HCT116 (cell line): ENCODE measurements around the gene LRRC7. TPM values are rescaled to one million over a fixed set of nuclear protein-coding genes. Genes with fewer than 3 reads are reported as not detected.

Experiments used
- ATAC-seq: fragments of 200-7000 bp; cut with Tn5 transposase; 2 replicates; pipeline ENCODE4 v1.9.1; 2020; ENCODE audit warnings: mild to moderate bottlenecking, moderate library complexity
- BruUV-seq: library from RNA; stranded (reverse); fragments of 400-500 nt; replicated peaks from 2 replicates; lab custom pipeline; 2021; lab: Mats Ljungman, UMichigan
- CTCF ChIA-PET: fragments of 300-600 bp; sonication (Branson Sonifier 250); formaldehyde crosslinking; loops from one replicate; lab custom pipeline; 2021; ENCODE audit warnings: antibody characterized with exemption; lab: Charles Lee
- POLR2A ChIA-PET: fragments of 300-600, 350-600 bp; sonication (Branson Sonifier 250); formaldehyde crosslinking; loops from one replicate; lab custom pipeline; 2021; ENCODE audit warnings: antibody characterized with exemption; lab: Charles Lee
- RAD21 ChIA-PET, 2 experiments: fragments of 300-600 bp; sonication (Branson Sonifier 250); formaldehyde crosslinking; loops; one replicate each; lab custom pipeline; 2023; ENCODE audit warnings: low total read pairs in 2 of 2; ENCODE audit not compliant: uncharacterized antibody in 2 of 2, unreplicated experiment in 2 of 2, low non-redundant PET in 1 of 2; lab: Charles Lee
- DNase-seq: peaks from one replicate; pipeline ENCODE4 v3.0.0-alpha.2; 2010; ENCODE audit warnings: low read depth, low spot score
- H2AFZ ChIP-seq: fragments of 200-600 bp; shearing (Covaris generic), sonication (generic); 2 replicates; pipeline ENCODE4 v1.6.1; 2017; ENCODE audit warnings: low read depth, mixed run types, mixed read lengths, antibody characterized with exemption, low read length; ENCODE audit not compliant: poor library complexity, severe bottlenecking
- H3K27ac ChIP-seq: 2 replicates; pipeline ENCODE4 v1.5.1; 2012; ENCODE audit warnings: low read depth, low read length
- H3K27me3 ChIP-seq: fragments of 200-600 bp; sonication (generic); 2 replicates; pipeline ENCODE4 v1.6.1; 2016; ENCODE audit warnings: mixed run types, low read length, mixed read lengths; ENCODE audit not compliant: insufficient read depth
- H3K36me3 ChIP-seq, 2 experiments: fragments of 200-500 bp in 1 of 2; fragments of 200-600 bp in 1 of 2; sonication (Bioruptor generic) in 1 of 2; sonication (generic) in 1 of 2; 2 replicates each; pipeline versions ENCODE4 v1.5.1 to v1.6.1; 2014 to 2016; ENCODE audit warnings: low read length in 2 of 2, inconsistent platforms in 1 of 2, mixed read lengths in 1 of 2, mixed run types in 1 of 2; ENCODE audit not compliant: insufficient read depth in 2 of 2, control insufficient read depth in 1 of 2
- H3K4me1 ChIP-seq, 2 experiments: fragments of 200-600 bp in 1 of 2; sonication (generic) in 1 of 2; 2 replicates each; pipeline versions ENCODE4 v1.5.1 to v1.6.1; 2012 to 2017; ENCODE audit warnings: low read length in 2 of 2, inconsistent platforms in 1 of 2, mild to moderate bottlenecking in 1 of 2, mixed read lengths in 1 of 2, mixed run types in 1 of 2, moderate library complexity in 1 of 2; ENCODE audit not compliant: insufficient read depth in 2 of 2, control insufficient read depth in 1 of 2
- H3K4me2 ChIP-seq: fragments of 200-600 bp; sonication (generic); 2 replicates; pipeline ENCODE4 v1.6.1; 2017; ENCODE audit warnings: mixed run types, low read length, mixed read lengths
- H3K4me3 ChIP-seq, 2 experiments: fragments of 200-600 bp in 1 of 2; sonication (generic) in 1 of 2; replicated peaks in 1 of 2; 2 replicates each; pipeline ENCODE4 v1.5.1; 2011 to 2016; ENCODE audit warnings: low read length in 2 of 2, control low read depth in 1 of 2, low read depth in 1 of 2, mild to moderate bottlenecking in 1 of 2, mixed read lengths in 1 of 2, mixed run types in 1 of 2
- H3K79me2 ChIP-seq: fragments of 200-600 bp; sonication (generic); 2 replicates; pipeline ENCODE4 v1.6.1; 2017; ENCODE audit warnings: mild to moderate bottlenecking, mixed run types, low read length, moderate library complexity, mixed read lengths; ENCODE audit not compliant: insufficient read depth
- H3K9ac ChIP-seq: fragments of 200-600 bp; sonication (generic); 2 replicates; pipeline ENCODE4 v1.6.1; 2016; ENCODE audit warnings: low read length, mixed read lengths
- H3K9me2 ChIP-seq: fragments of 200-600 bp; sonication (generic), shearing (Covaris generic); 2 replicates; pipeline ENCODE4 v1.6.1; 2017; ENCODE audit warnings: mixed run types, mild to moderate bottlenecking, moderate library complexity; ENCODE audit not compliant: insufficient read depth
- H3K9me3 ChIP-seq, 2 experiments: fragments of 200-500 bp in 1 of 2; fragments of 200-600 bp in 1 of 2; sonication (Bioruptor generic) in 1 of 2; sonication (generic) in 1 of 2; 2 replicates each; pipeline ENCODE4 v1.6.1; 2014 to 2017; ENCODE audit warnings: low read length in 2 of 2, mixed read lengths in 2 of 2, inconsistent platforms in 1 of 2, low read depth in 1 of 2, mild to moderate bottlenecking in 1 of 2, mixed run types in 1 of 2, moderate library complexity in 1 of 2; ENCODE audit not compliant: control insufficient read depth in 1 of 2, insufficient read depth in 1 of 2
- H4K20me1 ChIP-seq: fragments of 200-600 bp; sonication (generic), shearing (Covaris generic); 2 replicates; pipeline ENCODE4 v1.6.1; 2017; ENCODE audit warnings: mixed run types, mild to moderate bottlenecking, moderate library complexity; ENCODE audit not compliant: insufficient read depth
- CEBPB ChIP-seq: IDR thresholded peaks from 2 replicates; pipeline ENCODE4 v1.6.1; 2012; ENCODE audit warnings: low read depth
- CTCF ChIP-seq, 3 experiments: fragments of 200-600 bp in 1 of 3; sonication (generic) in 1 of 3; IDR thresholded peaks in 2 of 3; conservative IDR thresholded peaks in 1 of 3; 2 replicates each; pipeline ENCODE4 v1.5.1; 2012 to 2017; ENCODE audit warnings: low read depth in 2 of 3, low read length in 2 of 3, antibody characterized with exemption in 1 of 3, borderline replicate concordance in 1 of 3, control low read depth in 1 of 3, mild to moderate bottlenecking in 1 of 3, mixed read lengths in 1 of 3, mixed run types in 1 of 3, moderate library complexity in 1 of 3; ENCODE audit not compliant: insufficient read depth in 1 of 3
- EGR1 ChIP-seq: IDR thresholded peaks from 2 replicates; pipeline ENCODE4 v1.6.1; 2012; ENCODE audit warnings: low read depth
- EZH2 ChIP-seq: fragments of 200-600 bp; sonication (generic); IDR thresholded peaks from 2 replicates; pipeline ENCODE4 v1.6.1; 2017; ENCODE audit warnings: antibody characterized with exemption, mixed run types
- EZH2phosphoT487 ChIP-seq: fragments of 200-600 bp; IDR thresholded peaks from 2 replicates; pipeline ENCODE4 v1.6.1; 2018; ENCODE audit warnings: antibody characterized with exemption, borderline replicate concordance
- MAX ChIP-seq: IDR thresholded peaks from 2 replicates; pipeline ENCODE4 v1.6.1; 2012
- RAD21 ChIP-seq: IDR thresholded peaks from 2 replicates; pipeline ENCODE4 v1.6.1; 2012; ENCODE audit warnings: low read depth, mild to moderate bottlenecking
- REST ChIP-seq: IDR thresholded peaks from 2 replicates; pipeline ENCODE4 v1.6.1; 2012; ENCODE audit warnings: low read depth
- SIN3A ChIP-seq: IDR thresholded peaks from 2 replicates; pipeline ENCODE4 v1.6.1; 2012; ENCODE audit warnings: low read depth
- SP1 ChIP-seq: IDR thresholded peaks from 2 replicates; pipeline ENCODE4 v1.6.1; 2012; ENCODE audit warnings: low read depth
- TCF7L2 ChIP-seq: IDR thresholded peaks from 2 replicates; pipeline ENCODE4 v1.7.0; 2011; ENCODE audit warnings: borderline replicate concordance, inconsistent platforms; ENCODE audit not compliant: insufficient read depth, insufficient read length; ENCODE audit errors: extremely low read depth
- ZFX ChIP-seq: fragments of 450-650 bp; IDR thresholded peaks from 2 replicates; pipeline ENCODE4 v1.6.1; 2017
- intact Hi-C: fragments of 100-400 bp; cut with micrococcal nuclease; formaldehyde crosslinking; loops from 2 replicates; pipeline ENCODE4 v1.10.0; 2022
- total RNA-seq: library from RNA; stranded (reverse); gene quantifications from one replicate; pipeline ENCODE4 v1.2.1, GENCODE V29; 2021; ENCODE audit not compliant: unreplicated experiment

The LRRC7 gene
- total RNA-seq, 1 experiment from 2014 or later = not detected

- no peak for TF ChIP-seq REST
- TF ChIP-seq MAX = no peak
- no peak for TF ChIP-seq EGR1
- TF ChIP-seq EZH2phosphoT487 = no peak
- no peak for TF ChIP-seq SP1
- TF ChIP-seq CTCF (IDR thresholded peaks at IDR 0.05 in 2 of 3, conservative IDR thresholded peaks at IDR 0.05 in 1 of 3; ENCODE audit: borderline replicate concordance in 1 of 3, insufficient read depth in 1 of 3, low read depth in 2 of 3, low read length in 2 of 3) = no peak
- TF ChIP-seq ZFX = no peak
- TF ChIP-seq TCF7L2 = no peak
- no peak for TF ChIP-seq EZH2
- TF ChIP-seq CEBPB = no peak
- TF ChIP-seq, all 23 proteins: peak for 0
Measured at GRCh38 chr1:69842326-69842725, 274.6 kb downstream of the LRRC7 start (continued).

- DNase-seq (no peak), ATAC-seq (no peak)
- H3K79me2 ChIP-seq = no peaks in the 10 kb centered on the region
- no peaks in the 10 kb centered on the region for H3K9me2 ChIP-seq
- no peaks in the 10 kb centered on the region for H3K4me1 ChIP-seq
- no peaks in the 10 kb centered on the region for H3K9me3 ChIP-seq
- no peak overlapping the region for H2AFZ ChIP-seq
- BruUV-seq = no TSS peak
- H3K4me3 ChIP-seq = no peak overlapping the region
- H3K27me3 ChIP-seq = peaks cover 21% of the 10 kb centered on the region
- CTCF ChIA-PET = no interaction called here
- intact Hi-C loops = no loop called here
- H3K9ac ChIP-seq = no peak overlapping the region
- H3K4me2 ChIP-seq = no peak overlapping the region
- RAD21 ChIA-PET = no interaction called here
- no peaks in the 10 kb centered on the region; the same call in 1 of the 2 replicates for H4K20me1 ChIP-seq
- no peak overlapping the region for H3K27ac ChIP-seq
- no peaks in the 10 kb centered on the region for H3K36me3 ChIP-seq
- no peak for TF ChIP-seq RAD21
- no peak for TF ChIP-seq SP1
- no peak for TF ChIP-seq ZFX
- TF ChIP-seq SIN3A = no peak
- POLR2A ChIA-PET = no interaction called here
Measured at GRCh38 chr1:69845655-69846054, 277.9 kb downstream of the LRRC7 start.
